ENCODE results near the gene ZW10. TPM values are rescaled to one million over a fixed set of nuclear protein-coding genes. Genes with fewer than 3 reads are reported as not detected.
"Not testable (repeated sequence)": the region's sequence is repeated elsewhere in the genome, so short reads cannot be mapped to it uniquely, and the experiment has no call there.

Gene ZW10, protein sequence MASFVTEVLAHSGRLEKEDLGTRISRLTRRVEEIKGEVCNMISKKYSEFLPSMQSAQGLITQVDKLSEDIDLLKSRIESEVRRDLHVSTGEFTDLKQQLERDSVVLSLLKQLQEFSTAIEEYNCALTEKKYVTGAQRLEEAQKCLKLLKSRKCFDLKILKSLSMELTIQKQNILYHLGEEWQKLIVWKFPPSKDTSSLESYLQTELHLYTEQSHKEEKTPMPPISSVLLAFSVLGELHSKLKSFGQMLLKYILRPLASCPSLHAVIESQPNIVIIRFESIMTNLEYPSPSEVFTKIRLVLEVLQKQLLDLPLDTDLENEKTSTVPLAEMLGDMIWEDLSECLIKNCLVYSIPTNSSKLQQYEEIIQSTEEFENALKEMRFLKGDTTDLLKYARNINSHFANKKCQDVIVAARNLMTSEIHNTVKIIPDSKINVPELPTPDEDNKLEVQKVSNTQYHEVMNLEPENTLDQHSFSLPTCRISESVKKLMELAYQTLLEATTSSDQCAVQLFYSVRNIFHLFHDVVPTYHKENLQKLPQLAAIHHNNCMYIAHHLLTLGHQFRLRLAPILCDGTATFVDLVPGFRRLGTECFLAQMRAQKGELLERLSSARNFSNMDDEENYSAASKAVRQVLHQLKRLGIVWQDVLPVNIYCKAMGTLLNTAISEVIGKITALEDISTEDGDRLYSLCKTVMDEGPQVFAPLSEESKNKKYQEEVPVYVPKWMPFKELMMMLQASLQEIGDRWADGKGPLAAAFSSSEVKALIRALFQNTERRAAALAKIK
- 21.0 and 23.3 TPM in 2 replicates for total RNA-seq

DNA sequence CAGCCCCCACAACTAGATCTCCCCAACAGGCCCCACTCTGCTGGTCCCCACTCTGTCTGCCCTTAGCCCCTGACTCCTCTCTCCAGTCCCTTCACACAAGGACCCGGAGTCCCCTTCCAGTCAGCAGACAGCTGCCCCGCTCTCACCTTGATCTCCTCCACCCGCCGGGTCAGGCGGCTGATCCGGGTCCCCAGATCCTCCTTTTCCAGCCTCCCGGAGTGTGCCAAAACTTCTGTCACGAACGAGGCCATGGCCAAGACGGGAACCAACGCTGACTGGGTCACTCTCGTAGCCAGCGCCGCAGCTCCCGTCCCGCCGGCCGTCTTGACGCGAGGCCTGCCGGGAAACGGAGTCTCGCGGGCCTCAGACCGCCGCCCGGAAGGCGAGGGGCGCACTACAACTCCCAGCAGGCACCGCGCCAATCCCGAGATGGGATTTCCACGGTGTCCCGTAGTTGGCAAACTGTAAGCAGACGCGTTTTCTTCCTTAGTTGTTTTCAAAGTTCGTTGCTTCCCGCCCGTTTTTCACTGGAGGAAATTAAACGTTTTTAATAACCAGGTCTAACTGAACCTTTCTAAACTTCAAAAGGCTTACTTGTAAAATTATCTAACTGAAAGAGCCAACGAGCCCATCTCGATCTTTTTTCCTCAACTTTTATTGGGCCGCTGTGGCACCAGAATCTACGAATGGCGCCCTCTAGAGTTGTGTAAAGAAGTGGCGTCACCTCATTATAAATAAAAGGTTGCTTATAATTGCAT, at the start of gene ZW10:
ZW10 (minus strand) TSS at position 277 of the 758 bp plus-strand sequence; CDS start at position 251, 26 bp downstream.
- intact Hi-C loops (cut with micrococcal nuclease): loop anchor here (1.0 to 10.0 kb wide), 6 partner anchors 101 to 1489 kb away; partner anchors contain the start of genes C11orf71, RBM7, TTC12 and USP28

GRCh38 chr11:113818426-113818825, 44.9 kb upstream of the ZW10 start:
- intact Hi-C loops (cut with micrococcal nuclease): no loop called here

DNA sequence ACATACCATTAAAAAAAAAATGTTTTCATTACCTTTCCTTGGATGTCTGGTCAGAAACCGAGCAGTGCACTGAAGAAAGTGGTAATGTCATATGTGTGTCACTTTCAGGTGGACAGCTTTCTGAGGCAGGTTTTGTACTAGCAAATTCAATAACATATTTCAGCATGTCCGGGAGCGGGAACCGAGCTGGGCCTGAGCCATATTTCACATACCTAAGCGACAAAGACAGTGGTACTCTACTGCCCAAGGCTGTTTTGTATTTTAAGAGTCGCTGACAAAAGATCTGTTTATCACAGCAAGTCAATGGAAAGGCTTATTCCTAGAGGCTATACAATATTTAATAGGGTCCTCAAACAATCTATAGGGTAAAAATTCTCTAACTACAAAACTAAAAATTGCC, 44.1 kb upstream of the ZW10 start:
- intact Hi-C loops (cut with micrococcal nuclease): no loop called here

GRCh38 chr11:113817162-113817561, 43.7 kb upstream of the ZW10 start:
- intact Hi-C loops (cut with micrococcal nuclease): no loop called here

GRCh38 chr11:113814181-113814580, 40.7 kb upstream of the ZW10 start:
- intact Hi-C loops (cut with micrococcal nuclease): no loop called here

- intact Hi-C loops (cut with micrococcal nuclease): loop anchor here (10.0 kb wide), 1 partner anchor 456 kb away; no protein-coding TSS in a partner anchor
These were observed 35.4 kb upstream of the ZW10 start for GRCh38 chr11:113808931-113809330.

DNA sequence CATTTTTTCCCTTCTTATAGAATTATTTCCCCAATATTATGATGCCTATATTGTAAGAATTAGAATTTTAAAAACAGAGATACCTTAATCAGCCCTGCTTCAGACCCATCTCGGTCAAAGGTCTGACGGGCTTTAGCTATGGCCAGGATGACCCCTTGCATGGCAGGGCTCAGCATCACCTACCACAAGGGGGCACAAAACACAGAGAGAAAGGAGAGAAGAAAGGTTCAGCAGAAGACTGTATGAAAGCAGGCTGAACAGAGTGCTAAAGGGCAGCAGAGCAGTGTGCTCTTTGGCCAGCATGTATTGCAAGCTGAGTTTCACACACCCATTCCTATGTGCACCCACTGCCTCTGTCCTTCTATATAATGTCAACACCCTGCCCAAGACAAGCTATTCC, 32.9 kb upstream of the ZW10 start:
- intact Hi-C loops (cut with micrococcal nuclease): loop anchor here (10.0 kb wide), 1 partner anchor 458 kb away; no protein-coding TSS in a partner anchor

DNA sequence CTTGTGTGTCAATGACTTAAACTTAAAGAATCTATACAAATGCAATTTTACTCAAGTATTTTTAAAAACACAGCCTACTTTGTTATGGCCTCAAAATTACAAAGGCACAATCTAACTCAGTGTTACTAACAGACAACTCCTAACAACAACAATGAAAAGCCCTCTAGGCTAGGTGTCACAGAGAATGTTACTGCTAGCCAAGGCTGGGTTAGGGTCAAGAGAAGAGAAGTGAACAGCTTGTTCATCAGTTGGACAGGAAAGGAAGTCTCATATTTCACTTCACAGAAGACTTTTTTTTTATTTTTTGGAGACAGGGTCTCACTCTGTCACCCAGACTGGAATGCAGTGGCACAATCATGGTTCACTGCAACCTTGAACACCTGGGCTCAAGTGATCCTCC, 32.1 kb upstream of the ZW10 start:
- intact Hi-C loops (cut with micrococcal nuclease): loop anchor here (10.0 kb wide), 1 partner anchor 459 kb away; no protein-coding TSS in a partner anchor

- intact Hi-C loops (cut with micrococcal nuclease): loop anchor here (10.0 kb wide), 1 partner anchor 462 kb away; no protein-coding TSS in a partner anchor
These were observed 29.1 kb upstream of the ZW10 start for GRCh38 chr11:113802621-113803020.

GRCh38 chr11:113796663-113797259, 23.3 kb upstream of the ZW10 start:
- intact Hi-C loops (cut with micrococcal nuclease): loop anchor here (1.0 kb wide), 1 partner anchor 491 kb away; no protein-coding TSS in a partner anchor

DNA sequence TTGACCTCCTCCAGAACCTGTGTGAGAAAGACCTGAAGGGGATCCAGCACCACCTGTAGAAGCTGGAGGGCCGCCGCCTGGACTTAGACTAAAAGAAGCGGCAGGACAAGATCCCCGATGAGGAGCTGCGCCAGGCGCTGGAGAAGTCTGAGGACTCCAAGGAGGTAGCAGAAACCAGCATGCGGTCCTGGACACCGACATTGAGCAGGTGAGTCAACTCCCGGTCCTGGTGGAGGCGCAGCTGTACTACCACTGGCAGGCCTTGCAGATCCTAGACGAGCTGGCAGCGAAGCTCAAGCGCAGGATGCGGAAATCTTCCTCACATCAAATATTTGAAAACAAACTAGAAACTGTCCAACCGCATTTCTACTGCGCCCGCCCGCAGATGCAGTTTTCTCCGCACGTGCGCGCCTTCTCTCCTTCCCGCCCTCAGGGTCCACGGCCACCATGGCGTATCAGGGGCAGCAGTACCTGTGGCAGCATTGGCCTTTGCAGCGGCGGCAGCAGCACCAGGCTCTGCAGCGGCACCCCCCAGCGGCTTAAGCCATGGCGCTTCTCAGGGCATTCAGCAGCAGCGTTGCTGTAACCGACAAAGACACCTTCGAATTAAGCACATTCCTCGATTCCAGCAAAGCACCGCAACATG, 16.3 kb upstream of the ZW10 start:
- intact Hi-C loops (cut with micrococcal nuclease): no loop called here

- intact Hi-C loops (cut with micrococcal nuclease): not testable (repeated sequence)
These were observed 15.5 kb upstream of the ZW10 start for GRCh38 chr11:113789016-113789415.

- intact Hi-C loops (cut with micrococcal nuclease): no loop called here
These were observed 8.6 kb upstream of the ZW10 start for GRCh38 chr11:113782134-113782533.

GRCh38 chr11:113781682-113782081, 8.2 kb upstream of the ZW10 start:
- intact Hi-C loops (cut with micrococcal nuclease): no loop called here

- intact Hi-C loops (cut with micrococcal nuclease): loop anchor here (10.0 kb wide), 1 partner anchor 1495 kb away; no protein-coding TSS in a partner anchor
These were observed 6.0 kb upstream of the ZW10 start, which contains the start of gene CLDN25 for GRCh38 chr11:113779496-113779895. TSS of gene CLDN25 (plus strand) at chr11:113779796. CDS start at chr11:113779796, 0 bp downstream.

DNA sequence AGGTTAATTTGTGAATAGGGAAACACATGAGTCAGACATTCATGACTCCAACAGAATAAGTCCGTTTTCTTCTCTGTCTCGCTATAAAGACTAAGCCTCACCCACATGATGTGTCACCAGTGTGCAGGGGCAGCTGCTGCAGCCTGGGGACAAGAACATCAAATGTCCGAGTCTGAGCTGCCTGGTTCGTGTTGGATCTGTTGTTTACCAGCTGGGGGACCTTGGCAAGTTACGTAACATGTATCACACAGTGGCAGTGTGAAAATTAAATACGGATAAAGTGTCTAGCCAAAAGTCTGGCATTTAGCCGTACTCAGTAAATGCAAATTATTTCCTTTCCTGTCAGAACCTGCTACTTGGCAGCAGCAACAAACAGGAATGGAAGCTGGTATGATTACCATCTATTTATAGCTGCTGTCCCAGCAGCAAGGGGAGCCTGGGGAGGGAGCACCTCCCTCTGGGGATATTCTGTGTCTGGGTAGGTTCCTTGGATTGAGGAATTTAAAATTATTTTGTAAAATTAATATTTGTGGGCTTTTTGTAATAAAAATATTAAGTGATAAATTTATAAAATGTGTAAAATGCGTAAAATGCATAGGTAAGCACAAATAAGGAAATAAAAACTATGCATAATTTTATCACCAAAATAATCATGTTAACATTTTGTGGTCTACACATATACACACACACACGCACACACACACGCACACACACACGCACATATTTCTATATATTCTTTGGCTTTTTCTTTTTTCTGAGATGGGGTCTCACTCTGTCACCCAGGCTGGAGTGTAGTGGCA, 4.8 kb upstream of the ZW10 start:
- intact Hi-C loops (cut with micrococcal nuclease): loop anchor here (10.0 kb wide), 1 partner anchor 1494 kb away; no protein-coding TSS in a partner anchor

DNA sequence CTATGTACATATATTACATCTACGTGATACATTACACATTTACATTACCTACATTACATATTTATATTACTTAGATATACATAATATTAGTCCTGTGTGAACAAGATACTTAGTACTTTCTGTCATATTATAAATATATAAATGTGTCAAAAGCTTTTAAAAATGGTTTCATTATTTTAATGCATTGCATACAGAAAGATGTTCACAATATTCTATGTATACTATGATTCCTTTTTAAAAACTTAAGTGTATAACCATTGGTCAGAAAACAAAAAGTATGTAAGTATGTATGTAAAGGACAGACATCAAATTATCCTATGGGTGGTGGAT, 647 bp upstream of the ZW10 start:
- intact Hi-C loops (cut with micrococcal nuclease): loop anchor here (2.0 to 10.0 kb wide), 2 partner anchors 469 to 1489 kb away; no protein-coding TSS in a partner anchor

DNA sequence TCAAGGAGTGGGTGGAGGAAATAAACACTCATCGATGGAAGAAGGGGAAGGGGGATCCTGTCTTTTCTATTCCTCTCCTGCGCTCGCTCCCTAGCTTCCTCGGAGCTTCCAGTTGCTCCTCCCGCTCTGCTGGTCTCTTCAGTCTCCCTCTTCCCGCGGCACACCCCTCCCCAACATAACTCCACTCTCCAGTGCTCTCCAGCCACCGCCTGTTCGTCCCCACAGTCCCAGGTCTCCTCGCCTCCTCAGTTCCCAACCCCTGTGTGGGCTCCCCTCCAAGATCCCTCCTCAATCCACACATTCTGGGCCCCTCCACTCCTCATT, 438 bp downstream of the ZW10 start:
- intact Hi-C loops (cut with micrococcal nuclease): loop anchor here (1.0 to 10.0 kb wide), 5 partner anchors 102 to 1488 kb away; partner anchors contain the start of genes C11orf71, RBM7, TTC12 and USP28

GRCh38 chr11:113771964-113772363, 1.5 kb downstream of the ZW10 start:
- intact Hi-C loops (cut with micrococcal nuclease): loop anchor here (2.0 to 10.0 kb wide), 3 partner anchors 103 to 1487 kb away; partner anchors contain the start of genes C11orf71, RBM7 and USP28
